GM12878 (cell line): ENCODE data around the gene MUC20. TPM values are rescaled to one million over a fixed set of nuclear protein-coding genes. Genes with fewer than 3 reads are reported as not detected.
"Not testable (repeated sequence)": the region's sequence is repeated elsewhere in the genome, so short reads cannot be mapped to it uniquely, and the experiment has no call there.

Source experiments
- ATAC-seq: fragments of 200-7000 bp; cut with Tn5 transposase; 3 replicates; pipeline ENCODE4 v1.9.1; 2020; ENCODE audit warnings: mild to moderate bottlenecking, moderate library complexity
- BruUV-seq: library from RNA; stranded (reverse); fragments of 400-500 nt; replicated peaks from 2 replicates; lab custom pipeline; 2021; lab: Mats Ljungman, UMichigan
- CTCF ChIA-PET: fragments of 300-600 bp; sonication (Branson Sonifier 250); formaldehyde crosslinking; extraction: SDS; loops from one replicate; lab custom pipeline; 2021; ENCODE audit warnings: inconsistent platforms; lab: Yijun Ruan, JAX
- POLR2A ChIA-PET: fragments of 350-600 bp; formaldehyde crosslinking; extraction: SDS; loops from one replicate; lab custom pipeline; 2021; ENCODE audit warnings: inconsistent platforms; lab: Charles Lee
- RAD21 ChIA-PET: fragments of 300-600 bp; sonication (Branson Sonifier 250); formaldehyde crosslinking; loops from one replicate; lab custom pipeline; 2023; ENCODE audit warnings: antibody characterized with exemption; ENCODE audit not compliant: unreplicated experiment; lab: Charles Lee
- SMC1A ChIA-PET: fragments of 300-600 bp; sonication (Branson Sonifier 250); formaldehyde crosslinking; loops from one replicate; lab custom pipeline; 2023; ENCODE audit not compliant: unreplicated experiment, uncharacterized antibody; lab: Charles Lee
- DNase-seq: peaks from one replicate; pipeline ENCODE4 v3.0.0-alpha.2; 2011; ENCODE audit warnings: low read depth, low spot score
- FAIRE-seq: peaks from 3 replicates; lab custom pipeline; 2011; peaks lifted over from hg19 to GRCh38; lab: Jason Lieb, UNC
- H2AFZ ChIP-seq: 2 replicates; pipeline ENCODE4 v1.6.0; 2011; ENCODE audit warnings: low read depth, low read length, control low read depth; ENCODE audit not compliant: control insufficient read depth
- H3K27ac ChIP-seq: 2 replicates; pipeline ENCODE4 v1.5.1; 2011; ENCODE audit warnings: control low read depth; ENCODE audit not compliant: control insufficient read depth, insufficient read depth
- H3K27me3 ChIP-seq, 2 experiments: replicated peaks in 1 of 2; 2 replicates each; pipeline versions ENCODE4 v1.6.0 to v1.6.1; 2011; ENCODE audit warnings: low read length in 1 of 2; ENCODE audit not compliant: control insufficient read depth in 2 of 2, insufficient read depth in 2 of 2
- H3K36me3 ChIP-seq, 2 experiments: 2 replicates each; pipeline ENCODE4 v1.5.1; 2011; ENCODE audit warnings: low read length in 1 of 2; ENCODE audit not compliant: control insufficient read depth in 2 of 2, insufficient read depth in 2 of 2
- H3K4me1 ChIP-seq: 2 replicates; pipeline ENCODE4 v1.6.1; 2011; ENCODE audit warnings: mild to moderate bottlenecking, low read length, moderate library complexity, mixed read lengths; ENCODE audit not compliant: control insufficient read depth, insufficient read depth
- H3K4me2 ChIP-seq: 2 replicates; pipeline ENCODE4 v1.6.0; 2011; ENCODE audit warnings: control low read depth; ENCODE audit not compliant: control insufficient read depth, insufficient read depth
- H3K4me3 ChIP-seq: fragments of 200-600 bp; sonication (generic); 2 replicates; pipeline ENCODE4 v1.5.1; 2016
- H3K79me2 ChIP-seq: 2 replicates; pipeline ENCODE4 v1.6.0; 2011; ENCODE audit warnings: low read length; ENCODE audit not compliant: control insufficient read depth, insufficient read depth
- H3K9ac ChIP-seq: 2 replicates; pipeline ENCODE4 v1.8.0; 2011; ENCODE audit warnings: low read length, control low read depth, mixed read lengths; ENCODE audit not compliant: control insufficient read depth, insufficient read depth
- H3K9me3 ChIP-seq: replicated peaks from 3 replicates; pipeline ENCODE4 v1.5.1; 2011; ENCODE audit warnings: mild to moderate bottlenecking, low read length; ENCODE audit not compliant: control insufficient read depth, insufficient read depth
- H4K20me1 ChIP-seq: 2 replicates; pipeline ENCODE4 v1.6.0; 2011; ENCODE audit not compliant: control insufficient read depth, insufficient read depth
- IKZF2 ChIP-seq, 2 experiments: fragments of 450-650 bp; IDR thresholded peaks; 2 replicates each; pipeline ENCODE4 v1.6.1; 2017; ENCODE audit warnings: mild to moderate bottlenecking in 2 of 2, moderate library complexity in 2 of 2
- NFYB ChIP-seq: IDR thresholded peaks from 2 replicates; pipeline ENCODE4 v1.6.1; 2011; ENCODE audit warnings: low read depth, mild to moderate bottlenecking, low read length, improper control_type of control experiment, moderate library complexity; ENCODE audit not compliant: insufficient read depth
- RAD21 ChIP-seq: IDR thresholded peaks from 2 replicates; pipeline ENCODE4 v1.6.1; 2011; ENCODE audit warnings: mild to moderate bottlenecking, low read depth, low read length, moderate library complexity; ENCODE audit not compliant: insufficient read depth
- WGBS: methylation state at CpG from one replicate; pipeline ENCODE4 v1.1.6; 2016; ENCODE audit warnings: low lambda C conversion rate; ENCODE audit not compliant: insufficient replicate concordance, insufficient coverage; ENCODE audit errors: missing lambda C conversion rate; 5-methylcytosine and 5-hydroxymethylcytosine counted together
- in situ Hi-C: fragments of 300-500 bp; cut with MboI; formaldehyde crosslinking; loops from 9 replicates; pipeline ENCODE4 v1.14.3; 2018; ENCODE audit warnings: mixed read lengths
- intact Hi-C: fragments of 100-400 bp; cut with micrococcal nuclease; formaldehyde crosslinking; loops from one replicate; pipeline ENCODE4 v1.14.2; 2022; ENCODE audit not compliant: unreplicated experiment
- polyA plus RNA-seq, 11 experiments: library from polyadenylated mRNA; depleted of rRNA in 4 of 11; unstranded in 6 of 11; stranded (reverse) in 5 of 11; fragments of >200 nt; fragmentation: Nextera tagmentation in 4 of 11; fragmentation: Illumina TruSeq in 1 of 11; extraction: Ambion mirVana in 4 of 11; extraction: Trizol in 1 of 11; gene quantifications; 1 replicate in 1 of 11; 2 replicates in 10 of 11; pipeline versions ENCODE4 v1.2.1 to v1.2.3, GENCODE V29; 2011 to 2016; ENCODE audit warnings: inconsistent platforms in 2 of 11, missing spikeins in 2 of 11, low read depth in 1 of 11
- total RNA-seq, 4 experiments: library from RNA; depleted of rRNA in 3 of 4; stranded (reverse); fragments of >200 nt in 3 of 4; fragmentation: Illumina TruSeq in 1 of 4; extraction: Trizol in 1 of 4; gene quantifications; 2 replicates each; pipeline versions ENCODE4 v1.2.1 to v1.2.3, GENCODE V29; 2013 to 2021

MUC20 gene
- total and polyA plus RNA-seq, 10 of the 15 experiments (the other 5 are each of a cell fraction or from before 2014, with no cell fraction given) = 0.04 to 0.46 (median 0.17) TPM; not detected in 3

- H3K79me2 ChIP-seq, H3K27me3 ChIP-seq, RAD21 ChIA-PET, H3K9ac ChIP-seq, intact Hi-C loops, in situ Hi-C loops, FAIRE-seq, H3K9me3 ChIP-seq, CTCF ChIA-PET, H2AFZ ChIP-seq, POLR2A ChIA-PET, H3K4me3 ChIP-seq, H3K4me2 ChIP-seq, H3K27ac ChIP-seq, DNase-seq, H3K36me3 ChIP-seq, H4K20me1 ChIP-seq, SMC1A ChIA-PET, H3K4me1 ChIP-seq, ATAC-seq, BruUV-seq: not testable (repeated sequence)
- WGBS = 27% methylated on average over 2 of the region's 2 CpGs
Measured at GRCh38 chr3:195711091-195711812, 9.5 kb upstream of the MUC20 start.

- TF ChIP-seq NFYB = no peak
- TF ChIP-seq IKZF2 (IDR thresholded peaks at IDR 0.05) = peak; percentile 15 to 22; a peak in 2 of 4 replicates
- no peak for TF ChIP-seq RAD21
- DNase-seq (no peak), FAIRE-seq (no peak), ATAC-seq (peak; percentile 48)
- Histone ChIP-seq H3K4me3 (no peak overlapping the region), H2AFZ (no peak overlapping the region), H4K20me1 (no peaks in the 10 kb centered on the region), H3K9ac (no peak overlapping the region), H3K4me2 (no peak overlapping the region), H3K27ac (no peak overlapping the region), H3K27me3 (no peaks in the 10 kb centered on the region), H3K79me2 (no peaks in the 10 kb centered on the region), H3K9me3 (no peaks in the 10 kb centered on the region), H3K4me1 (0 out of 2 replicates have a peak, but pooled peaks cover 4% of the 10 kb centered on the region), H3K36me3 (no peaks in the 10 kb centered on the region)
- CTCF ChIA-PET = no interaction called here
- RAD21 ChIA-PET = no interaction called here
- no TSS peak for BruUV-seq
- WGBS = 83% methylated on average over 12 of the region's 12 CpGs
- SMC1A ChIA-PET = no interaction called here
- POLR2A ChIA-PET = interaction anchor here (0.7 kb wide), 1 partner anchor 28 kb away, joined by 5 read pairs; no protein-coding TSS in a partner anchor
- intact Hi-C loops = no loop called here
- in situ Hi-C loops = no loop called here
Measured at GRCh38 chr3:195711813-195712534, 8.8 kb upstream of the MUC20 start.

DNA sequence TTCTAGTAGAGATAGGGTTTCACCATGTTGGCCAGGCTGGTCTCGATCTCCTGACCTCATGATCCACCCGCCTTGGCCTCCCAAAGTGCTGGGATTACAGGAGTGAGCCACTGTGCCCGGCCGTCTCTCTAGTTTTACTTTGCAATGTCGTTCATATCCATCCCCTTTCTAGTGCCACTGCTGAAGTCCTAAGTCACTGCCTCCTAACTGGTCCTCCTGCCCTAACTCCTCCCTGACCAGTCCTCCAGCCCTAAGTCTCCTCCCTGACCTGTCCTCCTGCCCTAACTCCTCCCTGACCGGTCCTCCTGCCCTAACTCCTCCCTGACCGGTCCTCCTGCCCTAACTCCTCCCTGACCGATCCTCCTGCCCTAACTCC lies 8.3 kb upstream of the MUC20 start:
- DNase-seq, H3K4me2 ChIP-seq, BruUV-seq, H3K36me3 ChIP-seq, H3K27me3 ChIP-seq, CTCF ChIA-PET, in situ Hi-C loops, H3K4me3 ChIP-seq, SMC1A ChIA-PET, H3K27ac ChIP-seq, RAD21 ChIA-PET, H3K4me1 ChIP-seq, H3K9ac ChIP-seq, H4K20me1 ChIP-seq, H3K9me3 ChIP-seq, intact Hi-C loops, H3K79me2 ChIP-seq, H2AFZ ChIP-seq, FAIRE-seq: not testable (repeated sequence)
- POLR2A ChIA-PET = interaction anchor here (0.7 kb wide), 1 partner anchor 27 kb away, joined by 5 read pairs; no protein-coding TSS in a partner anchor
- WGBS = 74% methylated on average over 6 of the region's 8 CpGs
- ATAC-seq = peak; percentile 25; the same call in 2 of the 3 replicates
